Transverse colon (tissue), 4 donors: ENCODE results near the gene FBXO41. TPM values are rescaled to one million over a fixed set of nuclear protein-coding genes. Genes with fewer than 3 reads are reported as not detected.

Source experiments
- DNase-seq: peaks from one replicate; pipeline ENCODE4 v3.0.0-alpha.2; 2019
- H3K27ac ChIP-seq, 4 donors: fragments of 200-600 bp; sonication (generic); 2 replicates each; pipeline ENCODE4 v1.5.1; 2016 to 2018; ENCODE audit warnings: inconsistent platforms in 4 of 4
- H3K27me3 ChIP-seq: fragments of 200-600 bp; sonication (generic); 2 replicates; pipeline ENCODE4 v1.5.1; 2017; ENCODE audit warnings: inconsistent platforms
- H3K36me3 ChIP-seq, 4 donors: fragments of 200-600 bp; sonication (generic); 2 replicates each; pipeline ENCODE4 v1.5.1; 2017 to 2019; ENCODE audit warnings: inconsistent platforms in 4 of 4
- H3K4me1 ChIP-seq, 4 donors: fragments of 200-600 bp; sonication (generic); 2 replicates each; pipeline ENCODE4 v1.5.1; 2017 to 2020; ENCODE audit warnings: inconsistent platforms in 4 of 4
- H3K4me3 ChIP-seq, 4 donors: fragments of 200-600 bp; sonication (generic); 1 replicate in 1 of 4; 2 replicates in 3 of 4; pipeline versions ENCODE4 v1.5.1 to v1.6.1; 2017 to 2019; ENCODE audit warnings: inconsistent platforms in 4 of 4
- H3K9me3 ChIP-seq, 2 donors: fragments of 200-600 bp; sonication (generic); 2 replicates each; pipeline ENCODE4 v1.5.1; 2017 to 2019; ENCODE audit warnings: inconsistent platforms in 2 of 2
- CTCF ChIP-seq, 5 experiments: fragments of 200-600 bp in 3 of 5; fragments of 450-650 bp in 2 of 5; sonication (generic) in 3 of 5; IDR thresholded peaks; 1 replicate in 2 of 5; 2 replicates in 3 of 5; pipeline ENCODE4 v1.5.1; 2016 to 2017; ENCODE audit warnings: antibody characterized with exemption in 5 of 5, inconsistent platforms in 3 of 5, mild to moderate bottlenecking in 2 of 5, moderate library complexity in 1 of 5
- EP300 ChIP-seq: sonication (generic); formaldehyde crosslinking; IDR thresholded peaks from one replicate; pipeline ENCODE4 v1.6.1; 2017; ENCODE audit warnings: antibody characterized with exemption, low read depth
- POLR2A ChIP-seq: fragments of 450-650 bp; IDR thresholded peaks from one replicate; pipeline ENCODE4 v1.6.1; 2016; ENCODE audit warnings: antibody characterized with exemption, mild to moderate bottlenecking, moderate library complexity
- POLR2AphosphoS5 ChIP-seq, 3 donors: sonication (generic); formaldehyde crosslinking; IDR thresholded peaks; one replicate each; pipeline ENCODE4 v1.6.1; 2016; ENCODE audit warnings: antibody characterized with exemption in 3 of 3
- WGBS, 2 donors: methylation state at CpG; one replicate each; pipeline ENCODE4 v1.1.5; 2018; ENCODE audit warnings: low coverage in 1 of 2; 5-methylcytosine and 5-hydroxymethylcytosine counted together
- in situ Hi-C, 4 donors: fragments of 200-750 bp; cut with MboI; loops; one replicate each; pipeline versions ENCODE4 v1.15.0 to v1.15.1; 2017; ENCODE audit warnings: low sequenced_read_pairs in 3 of 4, low pct_ligation_motif_present in 1 of 4, low pct_unique_long_range_greater_than_20kb in 1 of 4
- intact Hi-C: fragments of 100-400 bp; cut with DNase I; formaldehyde crosslinking; loops from one replicate; pipeline ENCODE4 v1.15.1; 2023; ENCODE audit warnings: low total_unique reads
- total RNA-seq, 4 donors: library from RNA; depleted of rRNA; stranded (reverse); fragments of >200 nt; gene quantifications; one replicate each; pipeline ENCODE4 v1.1.0, GENCODE V29; 2016

The FBXO41 gene
- total RNA-seq, 4 donors from 2014 or later = 1.4 to 10.0 (median 5.7) TPM

GRCh38 chr2:73323551-73323950, 39.3 kb upstream of the FBXO41 start:
- 20 to 76% methylated on average over 1 to 5 of the region's 5 CpGs for WGBS, 2 donors
- TF ChIP-seq EP300 (no peak), CTCF (IDR thresholded peaks at IDR 0.05) (no peak), POLR2A (no peak)
- Histone ChIP-seq H3K4me1 (no peaks in the 10 kb centered on the region), H3K9me3 (no peaks in the 10 kb centered on the region), H3K27ac (no peak overlapping the region), H3K27me3 (peaks cover 19% of the 10 kb centered on the region), H3K4me3 (no peak overlapping the region), H3K36me3 (no peaks in the 10 kb centered on the region)
- in situ Hi-C loops = no loop called here
- no peak for DNase-seq
- intact Hi-C loops = no loop called here

GRCh38 chr2:73314441-73314840, 30.2 kb upstream of the FBXO41 start:
- WGBS, 2 donors = 93% methylated on average over 2 of the region's 2 CpGs; no CpG with 5 or more reads in 1 of the 2 donors
- no peak for TF ChIP-seq POLR2AphosphoS5 (IDR thresholded peaks at IDR 0.05)
- no peak for TF ChIP-seq POLR2A
- TF ChIP-seq CTCF (IDR thresholded peaks at IDR 0.05) = no peak
- no peak for TF ChIP-seq EP300
- no peak for DNase-seq
- Histone ChIP-seq H3K27me3 (peaks cover 4% of the 10 kb centered on the region), H3K36me3 (no peaks in the 10 kb centered on the region), H3K27ac (no peak overlapping the region), H3K9me3 (no peaks in the 10 kb centered on the region), H3K4me1 (no peaks in the 10 kb centered on the region), H3K4me3 (no peak overlapping the region)
- in situ Hi-C loops (no loop called here), intact Hi-C loops (no loop called here)

- H3K36me3 ChIP-seq = no peaks in the 10 kb centered on the region
- DNase-seq = no peak
- peaks cover 8% of the 10 kb centered on the region for H3K27me3 ChIP-seq
- TF ChIP-seq EP300 (no peak), POLR2AphosphoS5 (IDR thresholded peaks at IDR 0.05) (no peak), POLR2A (no peak), CTCF (IDR thresholded peaks at IDR 0.05) (no peak)
- intact Hi-C loops = no loop called here
- WGBS, 2 donors = 78% methylated on average over 9 of the region's 9 CpGs; no CpG with 5 or more reads in 1 of the 2 donors
- no peak overlapping the region for H3K4me3 ChIP-seq
- no peaks in the 10 kb centered on the region for H3K9me3 ChIP-seq
- H3K27ac ChIP-seq = no peak overlapping the region
- in situ Hi-C loops = no loop called here
- H3K4me1 ChIP-seq = no peaks in the 10 kb centered on the region
Observed at GRCh38 chr2:73307720-73308119, 23.4 kb upstream of the FBXO41 start.

GRCh38 chr2:73301636-73302035, 17.4 kb upstream of the FBXO41 start:
- in situ Hi-C loops = no loop called here
- H3K4me3 ChIP-seq = no peak overlapping the region
- H3K9me3 ChIP-seq = no peaks in the 10 kb centered on the region
- TF ChIP-seq POLR2AphosphoS5 (IDR thresholded peaks at IDR 0.05) (no peak), EP300 (no peak), CTCF (IDR thresholded peaks at IDR 0.05) (no peak), POLR2A (no peak)
- no peaks in the 10 kb centered on the region for H3K36me3 ChIP-seq
- no peak for DNase-seq
- intact Hi-C loops = no loop called here
- WGBS, 2 donors = 72 to 78% methylated on average over 4 of the region's 4 CpGs
- peaks cover 25% of the 10 kb centered on the region for H3K27me3 ChIP-seq
- H3K27ac ChIP-seq = no peak overlapping the region
- no peaks in the 10 kb centered on the region for H3K4me1 ChIP-seq
